A549 (cell line): ENCODE results near the gene FTCD. TPM values are rescaled to one million over a fixed set of nuclear protein-coding genes. Genes with fewer than 3 reads are reported as not detected.
A peak's percentile ranks its signal among the peaks of the same experiment; 100 is the strongest.

Experiments
- ATAC-seq, 2 experiments: fragments of 200-7000 bp in 1 of 2; fragments of >200 bp in 1 of 2; cut with Nextera tagmentation in 1 of 2; cut with Tn5 transposase in 1 of 2; 3 replicates each; pipeline versions ENCODE4 v1.8.0 to v1.9.1; 2018 to 2020; ENCODE audit warnings: mild to moderate bottlenecking in 1 of 2, moderate library complexity in 1 of 2
- CTCF ChIA-PET: fragments of 300-600 bp; sonication (Branson Sonifier 250); formaldehyde crosslinking; extraction: SDS; loops from one replicate; lab custom pipeline; 2021; ENCODE audit warnings: antibody characterized with exemption, inconsistent platforms; lab: Yijun Ruan, JAX
- POLR2A ChIA-PET: fragments of 350-600 bp; formaldehyde crosslinking; extraction: SDS; loops from one replicate; lab custom pipeline; 2021; ENCODE audit warnings: antibody characterized with exemption, inconsistent platforms; lab: Yijun Ruan, JAX
- DNase-seq, 2 experiments: peaks; one replicate each; pipeline versions ENCODE4 v3.0.0 to v3.0.0-alpha.2; 2011 to 2016; ENCODE audit warnings: low read depth in 1 of 2, low spot score in 1 of 2
- FAIRE-seq: peaks from 2 replicates; lab custom pipeline; 2011; peaks lifted over from hg19 to GRCh38; lab: Jason Lieb, UNC
- H3K27ac ChIP-seq, 2 experiments: fragments of >200 bp; sonication (Bioruptor Twin); formaldehyde crosslinking; 3 replicates each; pipeline ENCODE4 v1.5.1; 2016 to 2017
- H3K4me1 ChIP-seq: fragments of >200 bp; sonication (Bioruptor Twin); formaldehyde crosslinking; 3 replicates; pipeline ENCODE4 v1.6.1; 2016
- H3K4me2 ChIP-seq: fragments of >200 bp; sonication (Bioruptor Twin); formaldehyde crosslinking; 3 replicates; pipeline ENCODE4 v1.6.1; 2016
- H3K4me3 ChIP-seq: fragments of >200 bp; sonication (Bioruptor Twin); formaldehyde crosslinking; 3 replicates; pipeline ENCODE4 v1.5.1; 2016
- H3K9me3 ChIP-seq: fragments of >200 bp; sonication (Bioruptor Twin); formaldehyde crosslinking; 3 replicates; pipeline ENCODE4 v1.6.1; 2016
- BHLHE40 ChIP-seq: IDR thresholded peaks from 2 replicates; pipeline ENCODE4 v1.6.1; 2012; ENCODE audit warnings: low read depth, low read length, inconsistent platforms
- CHD2 ChIP-seq: fragments of 150-350 bp; IDR thresholded peaks from 2 replicates; pipeline ENCODE4 v1.6.1; 2014; ENCODE audit warnings: low read length; ENCODE audit not compliant: partially characterized antibody
- CTCF ChIP-seq: fragments of >200 bp; sonication (Bioruptor Twin); formaldehyde crosslinking; IDR thresholded peaks from 3 replicates; pipeline ENCODE4 v1.5.1; 2016
- E2F6 ChIP-seq: IDR thresholded peaks from 2 replicates; pipeline ENCODE4 v1.6.1; 2012; ENCODE audit warnings: low read depth, borderline replicate concordance
- EP300 ChIP-seq, 2 experiments: fragments of >200 bp; sonication (Bioruptor Twin); formaldehyde crosslinking; IDR thresholded peaks; 2 replicates in 1 of 2; 3 replicates in 1 of 2; pipeline ENCODE4 v1.6.1; 2016 to 2017
- ESRRA ChIP-seq: fragments of 150-350 bp; IDR thresholded peaks from 2 replicates; pipeline ENCODE4 v1.6.1; 2014; ENCODE audit warnings: mild to moderate bottlenecking, low read length, borderline replicate concordance
- FOSB ChIP-seq: fragments of 250-450 bp; sonication (Bioruptor Pico); IDR thresholded peaks from 2 replicates; pipeline ENCODE4 v1.5.0; 2020; ENCODE audit warnings: mild to moderate bottlenecking, moderate library complexity
- FOSL2 ChIP-seq, 2 experiments: fragments of 450-650 bp in 1 of 2; fragments of >200 bp in 1 of 2; sonication (Bioruptor Twin) in 1 of 2; formaldehyde crosslinking; IDR thresholded peaks; 2 replicates each; pipeline versions ENCODE4 v1.5.0 to v1.6.1; 2016 to 2020; ENCODE audit warnings: mild to moderate bottlenecking in 1 of 2, moderate library complexity in 1 of 2
- HMGXB4 ChIP-seq: fragments of 250-450 bp; sonication (Bioruptor Pico); IDR thresholded peaks from 2 replicates; pipeline ENCODE4 v1.5.0; 2021; ENCODE audit warnings: mild to moderate bottlenecking, moderate library complexity, borderline replicate concordance
- HOXB13 ChIP-seq: fragments of 250-450 bp; sonication (Bioruptor Pico); IDR thresholded peaks from 2 replicates; pipeline ENCODE4 v1.5.0; 2020; ENCODE audit warnings: low read depth, mild to moderate bottlenecking, moderate library complexity
- HOXB5 ChIP-seq: fragments of 250-450 bp; sonication (Bioruptor Pico); IDR thresholded peaks from 2 replicates; pipeline ENCODE4 v1.5.0; 2020; ENCODE audit warnings: mild to moderate bottlenecking, moderate library complexity
- JUNB ChIP-seq: fragments of >200 bp; sonication (Bioruptor Twin); formaldehyde crosslinking; IDR thresholded peaks from 2 replicates; pipeline ENCODE4 v1.6.1; 2016
- MAX ChIP-seq: IDR thresholded peaks from 2 replicates; pipeline ENCODE4 v1.6.1; 2012
- NR3C1 ChIP-seq: fragments of >200 bp; sonication (Bioruptor Twin); formaldehyde crosslinking; IDR thresholded peaks from 3 replicates; pipeline ENCODE4 v1.6.1; 2017
- PHF8 ChIP-seq: fragments of 200-600 bp; sonication (generic); IDR thresholded peaks from 2 replicates; pipeline ENCODE4 v1.6.1; 2016; ENCODE audit warnings: low read depth, mild to moderate bottlenecking, antibody characterized with exemption, moderate library complexity, borderline replicate concordance
- POLR2AphosphoS2 ChIP-seq: conservative IDR thresholded peaks from 2 replicates; pipeline ENCODE4 v1.6.1; 2012; ENCODE audit warnings: low read length, improper control_type of control experiment, inconsistent platforms
- RAD21 ChIP-seq, 2 experiments: fragments of >200 bp in 1 of 2; sonication (Bioruptor Twin) in 1 of 2; formaldehyde crosslinking in 1 of 2; IDR thresholded peaks in 1 of 2; conservative IDR thresholded peaks in 1 of 2; 2 replicates in 1 of 2; 3 replicates in 1 of 2; pipeline ENCODE4 v1.6.1; 2012 to 2018; ENCODE audit warnings: inconsistent platforms in 1 of 2
- RARB ChIP-seq: fragments of 250-450 bp; sonication (Bioruptor Pico); IDR thresholded peaks from 2 replicates; pipeline ENCODE4 v1.8.0; 2021; ENCODE audit warnings: mild to moderate bottlenecking, moderate library complexity
- RCOR1 ChIP-seq: fragments of 150-350 bp; IDR thresholded peaks from 2 replicates; pipeline ENCODE4 v1.6.1; 2014; ENCODE audit warnings: antibody characterized with exemption, low read length, low read depth
- RNF2 ChIP-seq: fragments of 200-600 bp; sonication (generic); IDR thresholded peaks from 2 replicates; pipeline ENCODE4 v1.6.1; 2016; ENCODE audit warnings: low read depth, mild to moderate bottlenecking, antibody characterized with exemption, moderate library complexity, borderline replicate concordance
- TFCP2L1 ChIP-seq: fragments of 250-450 bp; sonication (Bioruptor Pico); IDR thresholded peaks from 2 replicates; pipeline ENCODE4 v1.5.0; 2021; ENCODE audit warnings: mild to moderate bottlenecking
- USF2 ChIP-seq: fragments of 450-650 bp; IDR thresholded peaks from 2 replicates; pipeline ENCODE4 v1.6.1; 2014; ENCODE audit warnings: antibody characterized with exemption
- WGBS: methylation state at CpG from one replicate; pipeline ENCODE4 v1.1.6; 2017; ENCODE audit errors: missing lambda C conversion rate; 5-methylcytosine and 5-hydroxymethylcytosine counted together
- polyA plus RNA-seq, 4 experiments: library from polyadenylated mRNA; depleted of rRNA in 3 of 4; stranded (reverse); fragments of >200 nt; fragmentation: RNase III in 1 of 4; extraction: RNeasy Plus Mini Kit Qiagen cat#74134 plus additional on column Dnase treatment in 1 of 4; gene quantifications; 2 replicates in 3 of 4; 3 replicates in 1 of 4; pipeline ENCODE4 v1.2.3, GENCODE V29; 2011 to 2017

FTCD gene
- polyA plus RNA-seq, 2 of the 4 experiments (the other 2 are of a cell fraction) = not detected

- 4% methylated on average over 11 of the region's 72 CpGs for WGBS
- H3K9me3 ChIP-seq = no peaks in the 10 kb centered on the region
- TF ChIP-seq RCOR1 (no peak), HOXB13 (no peak), JUNB (no peak), ESRRA (no peak), FOSL2 (IDR thresholded peaks at IDR 0.05) (no peak), FOSL2 (CRISPR knock-in tag; IDR thresholded peaks at IDR 0.05) (no peak), E2F6 (no peak), CHD2 (no peak), CTCF (no peak), RAD21 (conservative IDR thresholded peaks at IDR 0.05 in 1 of 2, IDR thresholded peaks at IDR 0.05 in 1 of 2) (no peak), RNF2 (no peak), USF2 (no peak), PHF8 (no peak), MAX (no peak), BHLHE40 (no peak)
- FAIRE-seq (no peak), ATAC-seq (peak in 1 of 2 experiments; percentile 78; a peak in 3 of 6 replicates), DNase-seq (peak; percentile 23 to 44)
- H3K27ac ChIP-seq = peak overlapping the region in 1 of 2 experiments; percentile 65; a peak in 3 of 6 replicates
- CTCF ChIA-PET = interaction anchor here (0.8 to 1.0 kb wide), 2 partner anchors 8 to 14 kb away, joined by 3 read pairs; no protein-coding TSS in a partner anchor
- peak overlapping the region; percentile 72 for H3K4me2 ChIP-seq
- H3K4me1 ChIP-seq = 0 out of 3 replicates have a peak, but pooled peaks cover 4% of the 10 kb centered on the region
- peak overlapping the region; percentile 29; the same call in 2 of the 3 replicates for H3K4me3 ChIP-seq
- POLR2A ChIA-PET = no interaction called here
Measured at GRCh38 chr21:46160907-46161632, 5.7 kb upstream of the FTCD start.

GRCh38 chr21:46160657-46160906, 5.2 kb upstream of the FTCD start:
- Histone ChIP-seq H3K27ac (no peak overlapping the region), H3K4me1 (0 out of 3 replicates have a peak, but pooled peaks cover 4% of the 10 kb centered on the region), H3K4me2 (no peak overlapping the region), H3K9me3 (no peaks in the 10 kb centered on the region), H3K4me3 (no peak overlapping the region)
- FAIRE-seq (no peak), DNase-seq (no peak), ATAC-seq (no peak)
- ChIA-PET CTCF (interaction anchor here (1.2 to 1.9 kb wide), 2 partner anchors 15 to 17 kb away, joined by 4 to 9 read pairs; no protein-coding TSS in a partner anchor), POLR2A (no interaction called here)
- WGBS = no CpG with 5 or more reads among the region's 22 CpGs
- TF ChIP-seq TFCP2L1 (CRISPR knock-in tag) = no peak

- ChIA-PET CTCF (interaction anchor here (1.0 to 1.9 kb wide), 5 partner anchors 10 to 190 kb away, joined by 3 to 9 read pairs (median 4); no protein-coding TSS in a partner anchor), POLR2A (no interaction called here)
- no peak overlapping the region for H3K27ac ChIP-seq
- no peaks in the 10 kb centered on the region for H3K9me3 ChIP-seq
- DNase-seq (no peak), FAIRE-seq (no peak), ATAC-seq (peak; percentile 24 to 25; a peak in 2 of 6 replicates)
- WGBS = 95% methylated on average over 4 of the region's 32 CpGs
- H3K4me2 ChIP-seq = no peak overlapping the region
- H3K4me3 ChIP-seq = no peak overlapping the region
- H3K4me1 ChIP-seq = 0 out of 3 replicates have a peak, but pooled peaks cover 4% of the 10 kb centered on the region
- TF ChIP-seq RARB (CRISPR knock-in tag) (no peak), CTCF (no peak), JUNB (no peak), HOXB5 (CRISPR knock-in tag) (no peak), FOSB (no peak), EP300 (IDR thresholded peaks at IDR 0.05) (no peak), ESRRA (no peak), POLR2AphosphoS2 (no peak), NR3C1 (no peak), HMGXB4 (CRISPR knock-in tag) (no peak), FOSL2 (IDR thresholded peaks at IDR 0.05) (no peak), FOSL2 (CRISPR knock-in tag; IDR thresholded peaks at IDR 0.05) (no peak)
Measured at GRCh38 chr21:46159841-46160656, 4.7 kb upstream of the FTCD start.
